Kidney epithelial cell (primary cell): ENCODE results near the gene HDAC9. TPM values are rescaled to one million over a fixed set of nuclear protein-coding genes. Genes with fewer than 3 reads are reported as not detected.
A peak's percentile ranks its signal among the peaks of the same experiment; 100 is the strongest.

Source experiments
- DNase-seq: peaks from one replicate; pipeline ENCODE4 v3.0.0-alpha.2; 2010; ENCODE audit warnings: low read depth
- H3K27me3 ChIP-seq: 2 replicates; pipeline ENCODE4 v1.6.0; 2011; ENCODE audit warnings: low read length; ENCODE audit not compliant: control insufficient read depth, insufficient read depth
- H3K36me3 ChIP-seq: 2 replicates; pipeline ENCODE4 v1.5.1; 2011; ENCODE audit warnings: low read length; ENCODE audit not compliant: control insufficient read depth, insufficient read depth
- H3K4me3 ChIP-seq: 2 replicates; pipeline ENCODE4 v1.5.1; 2011; ENCODE audit warnings: low read depth, mild to moderate bottlenecking, control low read depth, low read length
- total RNA-seq: library from RNA; depleted of rRNA; stranded (reverse); fragments of >200 nt; gene quantifications from 2 replicates; pipeline ENCODE4 v1.2.3, GENCODE V29; 2015
- TF ChIP-seq, protein P1 (sequence below): IDR thresholded peaks from 2 replicates; pipeline ENCODE4 v1.5.1; 2011; ENCODE audit warnings: mild to moderate bottlenecking, moderate library complexity, low read length, control low read depth, inconsistent platforms; ENCODE audit not compliant: insufficient read depth, poor library complexity, severe bottlenecking

HDAC9 gene
- total RNA-seq, 1 donor from 2014 or later: 84.5 TPM

- no peaks in the 10 kb centered on the region for H3K36me3 ChIP-seq
- DNase-seq: peak; percentile 98
Measured at GRCh38 chr7:18866359-18867036, 370.9 kb downstream of the HDAC9 start.

DNA sequence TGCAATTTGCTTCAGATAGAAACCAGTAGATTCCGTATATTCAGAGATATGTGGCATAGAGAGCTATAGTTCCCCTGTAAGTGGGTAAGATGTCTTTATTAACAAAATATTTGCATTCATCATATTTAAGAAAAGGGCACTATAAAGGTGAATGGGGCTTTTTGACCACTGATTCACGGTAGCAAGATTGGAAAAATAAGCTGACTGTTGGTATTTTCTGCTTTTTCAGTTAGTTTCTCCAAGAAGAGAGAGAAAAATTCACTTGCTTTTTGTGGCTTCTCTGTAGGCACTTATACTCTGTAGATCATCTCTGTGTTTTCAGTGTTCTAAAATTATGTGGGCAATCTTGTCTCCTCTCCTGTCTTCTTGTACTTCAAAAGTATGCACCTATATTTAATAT, 376.8 kb downstream of the HDAC9 start:
- Histone ChIP-seq H3K4me3 (no peak overlapping the region), H3K36me3 (no peaks in the 10 kb centered on the region), H3K27me3 (no peaks in the 10 kb centered on the region)
- TF ChIP-seq, protein P1, sequence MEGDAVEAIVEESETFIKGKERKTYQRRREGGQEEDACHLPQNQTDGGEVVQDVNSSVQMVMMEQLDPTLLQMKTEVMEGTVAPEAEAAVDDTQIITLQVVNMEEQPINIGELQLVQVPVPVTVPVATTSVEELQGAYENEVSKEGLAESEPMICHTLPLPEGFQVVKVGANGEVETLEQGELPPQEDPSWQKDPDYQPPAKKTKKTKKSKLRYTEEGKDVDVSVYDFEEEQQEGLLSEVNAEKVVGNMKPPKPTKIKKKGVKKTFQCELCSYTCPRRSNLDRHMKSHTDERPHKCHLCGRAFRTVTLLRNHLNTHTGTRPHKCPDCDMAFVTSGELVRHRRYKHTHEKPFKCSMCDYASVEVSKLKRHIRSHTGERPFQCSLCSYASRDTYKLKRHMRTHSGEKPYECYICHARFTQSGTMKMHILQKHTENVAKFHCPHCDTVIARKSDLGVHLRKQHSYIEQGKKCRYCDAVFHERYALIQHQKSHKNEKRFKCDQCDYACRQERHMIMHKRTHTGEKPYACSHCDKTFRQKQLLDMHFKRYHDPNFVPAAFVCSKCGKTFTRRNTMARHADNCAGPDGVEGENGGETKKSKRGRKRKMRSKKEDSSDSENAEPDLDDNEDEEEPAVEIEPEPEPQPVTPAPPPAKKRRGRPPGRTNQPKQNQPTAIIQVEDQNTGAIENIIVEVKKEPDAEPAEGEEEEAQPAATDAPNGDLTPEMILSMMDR: no peak
- DNase-seq: no peak

More at GRCh38 chr7:18866359-18867036, 370.9 kb downstream of the HDAC9 start:
- Histone ChIP-seq H3K4me3 (no peak overlapping the region), H3K27me3 (no peaks in the 10 kb centered on the region)
- TF ChIP-seq, protein P1: no peak

DNA sequence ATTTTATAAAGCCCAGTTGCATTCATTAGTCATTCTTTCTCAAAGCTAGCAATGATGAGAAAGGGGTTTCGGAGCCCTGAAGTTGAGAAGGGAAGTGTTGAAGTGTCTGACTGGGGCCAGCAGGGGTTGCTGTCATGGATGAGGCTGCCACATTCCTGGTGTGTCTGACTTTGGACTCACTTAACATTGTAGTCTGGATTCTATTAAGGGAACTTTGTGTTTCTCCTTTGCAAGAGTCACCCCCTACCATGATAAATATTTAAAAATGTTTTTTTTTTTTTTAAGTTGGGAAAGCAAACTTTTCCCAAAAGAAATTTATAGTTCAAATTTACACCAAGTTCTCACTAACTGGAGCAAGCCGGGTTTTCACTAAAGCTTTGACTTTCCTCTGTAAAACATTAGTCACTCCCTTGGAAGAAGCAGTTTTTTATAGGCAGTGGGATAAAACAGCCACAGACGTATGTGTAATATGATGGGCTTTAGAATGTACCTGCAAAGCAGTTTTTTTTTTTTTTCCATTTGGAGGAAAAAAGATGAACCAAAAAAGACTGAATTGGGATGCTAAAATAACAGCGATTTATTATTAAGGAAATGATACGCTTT, 378.3 kb downstream of the HDAC9 start:
- TF ChIP-seq, protein P1: peak; percentile 16
- Histone ChIP-seq H3K27me3 (no peaks in the 10 kb centered on the region), H3K4me3 (no peak overlapping the region), H3K36me3 (no peaks in the 10 kb centered on the region)
- DNase-seq: no peak

- Histone ChIP-seq H3K27me3 (no peaks in the 10 kb centered on the region), H3K4me3 (no peak overlapping the region), H3K36me3 (no peaks in the 10 kb centered on the region)
- TF ChIP-seq, protein P1: no peak
- no peak for DNase-seq
Measured at GRCh38 chr7:18874880-18875279, 379.3 kb downstream of the HDAC9 start.

- TF ChIP-seq, protein P1: no peak
- no peak for DNase-seq
- no peak overlapping the region for H3K4me3 ChIP-seq
- H3K27me3 ChIP-seq: no peaks in the 10 kb centered on the region
- H3K36me3 ChIP-seq: no peaks in the 10 kb centered on the region
Measured at GRCh38 chr7:18877874-18878273, 382.3 kb downstream of the HDAC9 start.
